VCaP (cell line): Measurements from ENCODE around the gene CLPX.
"Not testable (repeated sequence)": the region's sequence is repeated elsewhere in the genome, so short reads cannot be mapped to it uniquely, and the experiment has no call there.

ENCODE experiments used
- H3K27ac ChIP-seq: fragments of 450-650 bp; 2 replicates; pipeline ENCODE4 v1.5.1; 2017
- CTCF ChIP-seq: fragments of 450-650 bp; conservative IDR thresholded peaks from 2 replicates; pipeline ENCODE4 v1.5.1; 2017; ENCODE audit warnings: mild to moderate bottlenecking, moderate library complexity

CLPX gene

GRCh38 chr15:65164139-65164538 is 21.0 kb downstream of the CLPX start:
- H3K27ac ChIP-seq: no peak overlapping the region; the same call in 1 of the 2 replicates
- no peak for TF ChIP-seq CTCF

GRCh38 chr15:65163041-65163440 is 22.1 kb downstream of the CLPX start:
- TF ChIP-seq CTCF: no peak
- no peak overlapping the region for H3K27ac ChIP-seq

- H3K27ac ChIP-seq: no peak overlapping the region
- no peak for TF ChIP-seq CTCF
Measured at GRCh38 chr15:65156692-65157091, 28.4 kb downstream of the CLPX start.

- TF ChIP-seq CTCF: no peak
- no peak overlapping the region for H3K27ac ChIP-seq
Measured at GRCh38 chr15:65154720-65155119, 30.4 kb downstream of the CLPX start.

- TF ChIP-seq CTCF: no peak
- no peak overlapping the region for H3K27ac ChIP-seq
Measured at GRCh38 chr15:65147902-65148301, 37.2 kb downstream of the CLPX start.

- TF ChIP-seq CTCF: no peak
- H3K27ac ChIP-seq: no peak overlapping the region
Measured at GRCh38 chr15:65146438-65146837, 38.7 kb downstream of the CLPX start.

GRCh38 chr15:65138631-65139030 is 46.5 kb downstream of the CLPX start:
- H3K27ac ChIP-seq: not testable (repeated sequence)

- not testable (repeated sequence) for H3K27ac ChIP-seq
Measured at GRCh38 chr15:65137893-65138292, 47.2 kb downstream of the CLPX start.

- not testable (repeated sequence) for H3K27ac ChIP-seq
Measured at GRCh38 chr15:65137089-65137488, 48.1 kb downstream of the CLPX start.

- peak overlapping the region; percentile 94 for H3K27ac ChIP-seq
Measured at GRCh38 chr15:65134538-65134937, 50.6 kb downstream of the CLPX start.

More at GRCh38 chr15:65134538-65134937, 50.6 kb downstream of the CLPX start:
- no peak for TF ChIP-seq CTCF
